ENCODE data around the gene THRB.

THRB gene

GRCh38 chr3:24401811-24402185 lies 92.9 kb downstream of the THRB start:
- H3K4me3 ChIP-seq (ENCODE audit: low read depth, low read length, poor library complexity, severe bottlenecking) = no peak overlapping the region
- TF ChIP-seq EZH2 (IDR thresholded peaks at IDR 0.05; ENCODE audit: borderline replicate concordance, low read length) (no peak), CTCF (IDR thresholded peaks at IDR 0.05; ENCODE audit: low read length) (no peak)
- no peak overlapping the region for H2AFZ ChIP-seq (ENCODE audit: low read length)
- H3K9me2 ChIP-seq (ENCODE audit: low read depth, low read length) = no peaks in the 10 kb centered on the region
- H3K9ac ChIP-seq (ENCODE audit: low read length) = no peak overlapping the region
- H3F3A ChIP-seq (ENCODE audit: insufficient read depth, low read length) = no peaks in the 10 kb centered on the region
- no peaks in the 10 kb centered on the region for H4K20me1 ChIP-seq (ENCODE audit: insufficient read depth, low read length)
- H3K9me3 ChIP-seq (ENCODE audit: low read length) = no peaks in the 10 kb centered on the region
- no peaks in the 10 kb centered on the region for H3K79me2 ChIP-seq (ENCODE audit: insufficient read depth, low read length)
- H3K36me3 ChIP-seq (ENCODE audit: insufficient read depth, low read length) = no peaks in the 10 kb centered on the region
- no peaks in the 10 kb centered on the region for H3K4me1 ChIP-seq (ENCODE audit: insufficient read depth, low read length, severe bottlenecking)
- no peaks in the 10 kb centered on the region for H3K27me3 ChIP-seq (ENCODE audit: insufficient read depth, low read length)
- no peak overlapping the region for H3K4me2 ChIP-seq (ENCODE audit: low read length)
- no peak overlapping the region for H3K27ac ChIP-seq (ENCODE audit: low read depth, low read length, poor library complexity, severe bottlenecking)

GRCh38 chr3:24401090-24401810 lies 93.4 kb downstream of the THRB start:
- TF ChIP-seq EZH2 (IDR thresholded peaks at IDR 0.05; ENCODE audit: borderline replicate concordance, low read length) (no peak), CTCF (IDR thresholded peaks at IDR 0.05; ENCODE audit: low read length) (no peak)
- Histone ChIP-seq H3K4me2 (ENCODE audit: low read length) (no peak overlapping the region), H3F3A (ENCODE audit: insufficient read depth, low read length) (no peaks in the 10 kb centered on the region), H3K27me3 (ENCODE audit: insufficient read depth, low read length) (no peaks in the 10 kb centered on the region), H3K9ac (ENCODE audit: low read length) (no peak overlapping the region), H3K9me2 (ENCODE audit: low read depth, low read length) (no peaks in the 10 kb centered on the region), H3K4me1 (ENCODE audit: insufficient read depth, low read length, severe bottlenecking) (no peaks in the 10 kb centered on the region), H3K79me2 (ENCODE audit: insufficient read depth, low read length) (no peaks in the 10 kb centered on the region), H3K4me3 (ENCODE audit: low read depth, low read length, poor library complexity, severe bottlenecking) (no peak overlapping the region), H3K9me3 (ENCODE audit: low read length) (no peaks in the 10 kb centered on the region), H3K27ac (ENCODE audit: low read depth, low read length, poor library complexity, severe bottlenecking) (no peak overlapping the region), H4K20me1 (ENCODE audit: insufficient read depth, low read length) (no peaks in the 10 kb centered on the region), H2AFZ (ENCODE audit: low read length) (no peak overlapping the region), H3K36me3 (ENCODE audit: insufficient read depth, low read length) (no peaks in the 10 kb centered on the region)

GRCh38 chr3:24400450-24400849 lies 94.2 kb downstream of the THRB start:
- Histone ChIP-seq H4K20me1 (ENCODE audit: insufficient read depth, low read length) (no peaks in the 10 kb centered on the region), H3K4me2 (ENCODE audit: low read length) (no peak overlapping the region), H3K79me2 (ENCODE audit: insufficient read depth, low read length) (no peaks in the 10 kb centered on the region), H3K9me3 (ENCODE audit: low read length) (no peaks in the 10 kb centered on the region), H3K27me3 (ENCODE audit: insufficient read depth, low read length) (no peaks in the 10 kb centered on the region), H3K27ac (ENCODE audit: low read depth, low read length, poor library complexity, severe bottlenecking) (no peak overlapping the region), H3K4me1 (ENCODE audit: insufficient read depth, low read length, severe bottlenecking) (no peaks in the 10 kb centered on the region), H3F3A (ENCODE audit: insufficient read depth, low read length) (no peaks in the 10 kb centered on the region), H3K36me3 (ENCODE audit: insufficient read depth, low read length) (no peaks in the 10 kb centered on the region), H3K4me3 (ENCODE audit: low read depth, low read length, poor library complexity, severe bottlenecking) (no peak overlapping the region), H3K9ac (ENCODE audit: low read length) (no peak overlapping the region), H2AFZ (ENCODE audit: low read length) (no peak overlapping the region), H3K9me2 (ENCODE audit: low read depth, low read length) (no peaks in the 10 kb centered on the region)
- TF ChIP-seq EZH2 (IDR thresholded peaks at IDR 0.05; ENCODE audit: borderline replicate concordance, low read length) (no peak), CTCF (IDR thresholded peaks at IDR 0.05; ENCODE audit: low read length) (no peak)
